Putamen (tissue), 1 donor: ENCODE measurements around the gene ACTN4.

Experiments used
- DNase-seq: peaks from one replicate; pipeline ENCODE4 v3.0.0-alpha.2; 2016; ENCODE audit warnings: low spot score

ACTN4 gene

GRCh38 chr19:38635483-38636399, 11.7 kb upstream of the ACTN4 start:
- DNase-seq, result no peak

GRCh38 chr19:38638461-38638860, 9.0 kb upstream of the ACTN4 start:
- DNase-seq, result no peak

GRCh38 chr19:38639679-38640078, 7.8 kb upstream of the ACTN4 start:
- no peak for DNase-seq

- no peak for DNase-seq
Observed at GRCh38 chr19:38640368-38640767, 7.1 kb upstream of the ACTN4 start.

GRCh38 chr19:38642176-38642575, 5.3 kb upstream of the ACTN4 start:
- no peak for DNase-seq

GRCh38 chr19:38644719-38645118, 2.7 kb upstream of the ACTN4 start:
- DNase-seq, result no peak

- DNase-seq, result no peak
Observed at GRCh38 chr19:38647966-38648768, 718 bp downstream of the ACTN4 start.

- DNase-seq, result no peak
Observed at GRCh38 chr19:38648769-38649304, 1.4 kb downstream of the ACTN4 start.

- no peak for DNase-seq
Observed at GRCh38 chr19:38649305-38650171, 2.1 kb downstream of the ACTN4 start.

- DNase-seq, result no peak
Observed at GRCh38 chr19:38650172-38650775, 2.8 kb downstream of the ACTN4 start.

GRCh38 chr19:38650911-38651584, 3.6 kb downstream of the ACTN4 start:
- DNase-seq, result no peak

- DNase-seq, result no peak
Observed at GRCh38 chr19:38653028-38653571, 5.7 kb downstream of the ACTN4 start.

GRCh38 chr19:38654628-38655055, 7.2 kb downstream of the ACTN4 start:
- no peak for DNase-seq

- no peak for DNase-seq
Observed at GRCh38 chr19:38655148-38655824, 7.8 kb downstream of the ACTN4 start.

- peak; percentile 85 for DNase-seq
Observed at GRCh38 chr19:38656171-38656981, 8.9 kb downstream of the ACTN4 start.

- no peak for DNase-seq
Observed at GRCh38 chr19:38657633-38658222, 10.3 kb downstream of the ACTN4 start.

- DNase-seq, result no peak
Observed at GRCh38 chr19:38658462-38659306, 11.2 kb downstream of the ACTN4 start.

- DNase-seq, result no peak
Observed at GRCh38 chr19:38660724-38661123, 13.3 kb downstream of the ACTN4 start.
